A673 (cell line): ENCODE results near the gene ALG8. TPM values are rescaled to one million over a fixed set of nuclear protein-coding genes. Genes with fewer than 3 reads are reported as not detected.

ENCODE experiments used
- BruUV-seq: library from RNA; stranded (reverse); fragments of 400-500 nt; replicated peaks from 2 replicates; lab custom pipeline; 2021; lab: Mats Ljungman, UMichigan
- CTCF ChIA-PET: fragments of 300-600 bp; sonication (Branson Sonifier 250); formaldehyde crosslinking; loops from one replicate; lab custom pipeline; 2022; ENCODE audit warnings: antibody characterized with exemption; lab: Charles Lee
- POLR2A ChIA-PET: fragments of 300-600 bp; sonication (Branson Sonifier 250); formaldehyde crosslinking; loops from one replicate; lab custom pipeline; 2022; ENCODE audit warnings: antibody characterized with exemption; ENCODE audit not compliant: low non-redundant PET; lab: Charles Lee
- DNase-seq: peaks from one replicate; pipeline ENCODE4 v3.0.0-alpha.2; 2015; ENCODE audit warnings: low spot score
- H3K27ac ChIP-seq: fragments of 200-600 bp; sonication (generic); 2 replicates; pipeline ENCODE4 v1.5.1; 2016; ENCODE audit warnings: mixed run types, low read depth, mild to moderate bottlenecking, mixed read lengths, antibody characterized with exemption, low read length; ENCODE audit not compliant: poor library complexity, severe bottlenecking
- H3K27me3 ChIP-seq: fragments of 200-600 bp; sonication (generic); replicated peaks from 2 replicates; pipeline ENCODE4 v1.6.1; 2017; ENCODE audit warnings: mixed run types, low read depth, mild to moderate bottlenecking, mixed read lengths, antibody characterized with exemption, low read length; ENCODE audit not compliant: insufficient read depth, poor library complexity
- H3K36me3 ChIP-seq: fragments of 200-600 bp; sonication (generic); 2 replicates; pipeline ENCODE4 v1.6.1; 2016; ENCODE audit warnings: mixed run types, mild to moderate bottlenecking, mixed read lengths, antibody characterized with exemption, low read length; ENCODE audit not compliant: insufficient read depth, poor library complexity, severe bottlenecking
- H3K4me1 ChIP-seq: fragments of 200-600 bp; sonication (generic); 2 replicates; pipeline ENCODE4 v1.6.1; 2017; ENCODE audit warnings: mixed run types, mild to moderate bottlenecking, mixed read lengths, antibody characterized with exemption, low read length; ENCODE audit not compliant: insufficient read depth, poor library complexity, severe bottlenecking
- H3K4me3 ChIP-seq: fragments of 200-600 bp; sonication (generic); 2 replicates; pipeline ENCODE4 v1.5.1; 2016; ENCODE audit warnings: low read depth, mixed run types, mild to moderate bottlenecking, mixed read lengths, low read length; ENCODE audit not compliant: poor library complexity, severe bottlenecking
- H3K9me3 ChIP-seq: fragments of 200-600 bp; sonication (generic); 2 replicates; pipeline ENCODE4 v1.6.1; 2016; ENCODE audit warnings: mixed run types, low read depth, mild to moderate bottlenecking, mixed read lengths, antibody characterized with exemption, low read length; ENCODE audit not compliant: poor library complexity, severe bottlenecking
- CTCF ChIP-seq: fragments of 300-800, 200-600 bp; sonication (generic); conservative IDR thresholded peaks from 2 replicates; pipeline ENCODE4 v1.5.1; 2017; ENCODE audit warnings: low read depth, mild to moderate bottlenecking, antibody characterized with exemption, low read length, moderate library complexity, mixed read lengths
- EZH2 ChIP-seq: fragments of 200-600 bp; sonication (generic); IDR thresholded peaks from 2 replicates; pipeline ENCODE4 v1.6.1; 2017; ENCODE audit warnings: borderline replicate concordance, low read depth, mild to moderate bottlenecking, mixed read lengths, antibody characterized with exemption, low read length; ENCODE audit not compliant: poor library complexity, severe bottlenecking
- intact Hi-C: fragments of 100-400 bp; cut with micrococcal nuclease; formaldehyde crosslinking; loops from one replicate; pipeline ENCODE4 v1.10.0; 2022; ENCODE audit not compliant: unreplicated experiment
- total RNA-seq: library from RNA; stranded (reverse); gene quantifications from 2 replicates; pipeline ENCODE4 v1.2.3, GENCODE V29; 2021

Gene ALG8
- total RNA-seq, 1 experiment from 2014 or later = 131 TPM

GRCh38 chr11:78187366-78188285, 48.2 kb upstream of the ALG8 start:
- Histone ChIP-seq H3K4me1 (peaks cover 13% of the 10 kb centered on the region), H3K4me3 (peak overlapping the region; percentile 97), H3K36me3 (no peaks in the 10 kb centered on the region), H3K9me3 (no peaks in the 10 kb centered on the region), H3K27ac (peak overlapping the region; percentile 84), H3K27me3 (no peaks in the 10 kb centered on the region)
- DNase-seq = no peak
- POLR2A ChIA-PET = interaction anchor here (0.7 kb wide), 1 partner anchor 291 kb away, joined by 15 read pairs; no protein-coding TSS in a partner anchor
- BruUV-seq = no TSS peak
- CTCF ChIA-PET = interaction anchor here (0.6 to 1.0 kb wide), 2 partner anchors 230 to 585 kb away, joined by 3 to 6 read pairs; no protein-coding TSS in a partner anchor
- intact Hi-C loops = no loop called here
- TF ChIP-seq EZH2 = no peak
- no peak for TF ChIP-seq CTCF

GRCh38 chr11:78181185-78181584, 41.8 kb upstream of the ALG8 start:
- Histone ChIP-seq H3K4me1 (no peaks in the 10 kb centered on the region), H3K9me3 (no peaks in the 10 kb centered on the region), H3K27ac (no peak overlapping the region), H3K4me3 (no peak overlapping the region), H3K27me3 (no peaks in the 10 kb centered on the region), H3K36me3 (no peaks in the 10 kb centered on the region)
- ChIA-PET CTCF (no interaction called here), POLR2A (no interaction called here)
- no peak for DNase-seq
- BruUV-seq = no TSS peak
- intact Hi-C loops = no loop called here
- TF ChIP-seq CTCF = no peak
- TF ChIP-seq EZH2 = no peak

GRCh38 chr11:78180751-78181150, 41.3 kb upstream of the ALG8 start:
- no peaks in the 10 kb centered on the region for H3K4me1 ChIP-seq

More at GRCh38 chr11:78180751-78181150, 41.3 kb upstream of the ALG8 start:
- H3K27ac ChIP-seq = no peak overlapping the region
- TF ChIP-seq CTCF = no peak
- TF ChIP-seq EZH2 = no peak
- CTCF ChIA-PET = no interaction called here
- intact Hi-C loops = no loop called here
- no TSS peak for BruUV-seq
- DNase-seq = no peak
- H3K27me3 ChIP-seq = no peaks in the 10 kb centered on the region
- POLR2A ChIA-PET = no interaction called here
- H3K9me3 ChIP-seq = no peaks in the 10 kb centered on the region
- H3K4me3 ChIP-seq = no peak overlapping the region
- no peaks in the 10 kb centered on the region for H3K36me3 ChIP-seq
